Measurements from ENCODE around the gene SGTA.
"Not testable (repeated sequence)": the region's sequence is repeated elsewhere in the genome, so short reads cannot be mapped to it uniquely, and the experiment has no call there.

Gene SGTA

DNA sequence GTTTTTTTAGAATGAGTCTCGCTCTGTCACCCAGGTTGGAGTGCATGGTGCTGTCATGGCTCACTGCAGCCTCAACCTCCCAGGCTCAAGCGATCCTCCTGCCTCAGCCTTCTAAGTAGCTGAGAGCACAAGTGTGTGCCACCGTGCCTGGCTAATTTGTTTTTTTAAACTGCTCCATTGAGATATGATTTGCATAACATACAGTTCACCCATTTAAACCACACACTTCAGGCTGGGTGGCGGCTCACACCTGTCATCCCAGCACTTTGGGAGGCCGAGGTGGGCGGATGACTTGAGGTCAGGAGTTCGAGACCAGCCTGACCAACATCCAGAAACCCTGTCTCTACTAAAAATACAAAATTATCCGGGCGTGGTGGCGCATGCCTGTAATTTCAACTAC is 9.6 kb upstream of the SGTA start:
- DNase-seq = not testable (repeated sequence)

DNA sequence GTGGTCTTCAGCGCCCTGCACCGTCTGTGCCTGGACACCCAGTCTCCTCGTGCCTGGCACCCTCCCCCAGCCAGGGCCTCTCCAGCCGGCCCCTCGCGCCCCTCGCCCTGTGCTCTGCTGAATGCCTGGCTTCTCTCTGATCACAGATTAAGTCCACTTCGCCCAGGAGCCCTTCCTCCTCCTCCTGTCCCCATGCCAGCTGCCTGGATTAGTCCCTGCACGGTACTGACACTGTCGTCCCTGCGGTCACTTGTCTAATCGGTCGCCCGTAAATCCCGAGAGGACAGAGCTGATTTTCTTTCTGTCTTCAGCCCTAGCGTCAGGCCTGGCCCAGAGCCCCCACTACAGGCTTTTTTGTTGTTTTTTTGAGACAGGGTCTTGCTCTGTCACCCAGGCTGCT is 8.8 kb upstream of the SGTA start:
- no peak for DNase-seq

DNA sequence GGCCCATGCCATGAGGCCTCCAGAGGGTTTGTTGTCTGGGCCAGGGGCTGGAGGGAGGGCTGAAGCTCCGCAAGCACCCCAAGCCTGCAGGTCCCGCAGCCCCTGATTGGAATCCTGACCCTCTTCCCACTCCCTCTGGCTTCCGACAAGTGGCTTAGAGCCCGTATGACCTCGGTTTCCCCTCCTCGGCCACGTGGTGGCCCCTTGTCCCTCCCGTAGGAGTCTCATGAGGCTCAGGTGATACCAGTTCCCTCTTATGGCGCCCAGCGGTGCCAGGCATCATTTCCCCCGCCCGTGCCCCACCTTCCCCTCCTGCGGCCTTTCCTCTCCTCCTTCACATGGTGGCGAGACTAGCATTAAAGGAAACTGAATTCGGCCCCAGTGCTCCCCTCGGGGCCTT is 8.4 kb upstream of the SGTA start:
- DNase-seq = no peak

DNA sequence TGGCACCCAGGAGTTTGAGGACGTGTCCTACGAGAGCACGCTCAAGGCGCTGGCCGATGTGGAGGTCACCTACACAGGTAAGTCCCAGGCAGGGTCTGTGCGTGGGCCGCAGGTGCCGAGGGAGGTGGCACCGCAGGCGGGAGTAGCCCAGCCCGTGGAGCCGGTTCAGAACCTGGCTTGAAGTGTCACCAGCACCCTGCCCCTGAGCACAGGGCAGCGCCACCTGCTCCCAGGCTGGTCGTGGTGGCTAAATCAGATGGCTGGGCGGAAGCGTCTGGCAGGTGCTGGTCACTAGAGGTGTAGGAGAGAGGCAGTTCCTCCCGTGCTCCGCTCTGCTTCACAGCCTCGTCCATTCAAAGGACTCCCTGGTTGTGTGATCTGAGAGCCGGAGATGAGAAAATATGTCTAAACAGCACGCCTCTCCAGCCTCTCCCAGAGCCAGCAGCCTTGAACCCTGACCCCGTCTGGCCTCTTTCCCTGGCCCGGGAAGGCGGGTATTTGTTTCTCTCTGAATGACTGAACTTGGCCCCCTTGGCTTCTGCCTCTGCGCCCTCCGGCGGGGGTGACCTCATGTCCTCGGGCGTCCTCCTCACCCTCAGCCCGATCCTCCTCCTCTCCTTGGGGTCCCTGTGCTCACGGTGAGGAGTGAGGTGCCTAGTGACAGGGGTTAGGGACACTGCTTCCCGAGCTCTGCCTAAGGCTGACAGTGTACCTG is 7.6 kb upstream of the SGTA start:
- DNase-seq = no peak

DNA sequence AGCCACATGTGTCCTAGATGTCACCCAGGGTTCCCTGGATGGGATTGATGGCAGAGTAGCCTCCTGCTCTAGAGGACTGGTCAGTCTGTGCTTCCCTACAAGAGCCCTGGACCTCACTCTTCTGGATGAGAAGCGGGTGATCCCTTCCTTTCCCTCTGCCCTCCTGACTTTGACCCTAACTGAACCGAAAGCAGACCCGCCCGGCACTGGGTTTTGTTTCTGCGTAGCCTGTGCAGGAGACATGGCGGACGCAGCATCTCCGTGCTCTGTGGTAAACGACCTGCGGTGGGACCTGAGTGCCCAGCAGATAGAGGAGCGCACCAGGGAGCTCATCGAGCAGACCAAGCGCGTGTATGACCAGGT is 7.1 kb upstream of the SGTA start:
- DNase-seq = no peak

DNA sequence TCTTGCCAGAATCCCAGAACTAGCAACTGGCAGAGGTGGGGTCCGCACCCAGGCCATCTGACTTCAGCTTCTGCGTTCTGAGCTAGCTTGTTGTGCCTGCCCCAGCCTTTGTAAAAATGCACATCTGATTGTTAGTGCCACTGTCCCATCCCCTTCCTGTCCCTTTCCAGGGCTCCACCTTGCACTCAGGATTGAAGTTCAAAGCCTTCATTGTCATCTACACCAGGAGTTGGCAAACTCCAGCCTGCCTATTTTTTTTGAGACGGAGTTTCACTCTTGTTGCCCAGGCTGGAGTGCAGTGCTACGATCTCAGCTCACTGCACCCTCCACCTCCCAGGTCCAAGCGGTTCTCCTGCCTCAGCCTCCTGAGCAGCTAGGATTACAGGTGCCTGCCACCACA is 5.2 kb upstream of the SGTA start:
- no peak for DNase-seq

DNA sequence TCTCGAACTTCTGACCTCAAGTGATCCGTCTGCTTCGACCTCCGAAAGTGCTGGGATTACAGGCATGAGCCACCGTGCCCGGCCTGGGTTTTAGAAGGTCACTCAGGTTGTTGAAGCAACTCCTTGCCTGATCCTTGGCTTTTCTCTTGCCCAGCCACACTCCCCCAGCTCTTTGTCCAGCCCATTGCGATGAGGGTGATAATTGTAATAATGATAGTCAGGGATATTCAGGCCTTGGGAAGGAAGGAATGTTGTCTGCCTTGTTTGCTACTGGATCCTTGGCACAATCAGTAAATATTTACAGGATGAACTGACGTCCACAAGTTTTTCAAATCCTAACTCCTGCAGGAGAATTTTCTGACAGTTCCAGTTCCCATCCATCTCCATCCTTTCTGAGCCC is 4.0 kb upstream of the SGTA start:
- no peak for DNase-seq

DNA sequence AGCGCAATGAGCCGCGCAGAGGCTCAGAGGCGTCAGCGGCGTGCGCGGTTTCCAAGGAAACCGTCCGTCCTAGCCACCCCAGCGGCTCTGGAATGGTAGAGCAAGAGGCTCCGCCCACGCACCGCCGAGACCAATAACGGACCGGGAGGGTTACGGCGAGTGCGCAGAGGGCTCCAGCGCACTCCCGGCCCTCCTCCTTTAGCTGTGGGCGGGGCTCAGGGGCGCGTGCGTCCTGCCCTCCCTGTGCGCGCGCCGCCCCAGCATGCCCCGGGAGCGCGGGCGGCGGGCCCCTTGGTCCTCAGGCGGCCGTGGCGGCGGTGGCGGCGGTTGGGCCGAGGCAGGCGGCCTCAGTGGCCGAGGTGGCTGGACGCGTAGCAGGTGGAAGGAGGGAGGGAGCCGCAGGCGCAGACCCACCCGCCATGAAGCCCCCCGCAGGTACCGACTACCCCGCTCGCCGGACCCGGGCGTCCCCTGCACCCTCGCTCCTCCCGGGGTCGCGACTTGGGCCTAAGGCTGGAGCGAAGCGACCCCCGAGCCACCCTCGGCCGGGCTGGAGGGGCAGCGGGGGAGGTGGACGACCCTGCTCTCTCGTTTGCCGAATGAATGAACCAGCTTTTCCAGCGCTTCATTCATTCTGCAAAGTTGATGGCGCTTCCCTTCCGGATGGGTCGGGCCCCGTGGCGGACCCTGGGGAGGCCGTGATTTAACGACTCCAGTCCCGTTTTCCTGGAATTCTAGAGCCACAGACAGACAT is 2.3 kb upstream of the SGTA start, which contains the start of gene THOP1:
TSS of gene THOP1 (plus strand) at position 260 of the 754 bp plus-strand sequence. CDS start at position 420, 160 bp downstream.
- DNase-seq = peak; percentile 100

DNA sequence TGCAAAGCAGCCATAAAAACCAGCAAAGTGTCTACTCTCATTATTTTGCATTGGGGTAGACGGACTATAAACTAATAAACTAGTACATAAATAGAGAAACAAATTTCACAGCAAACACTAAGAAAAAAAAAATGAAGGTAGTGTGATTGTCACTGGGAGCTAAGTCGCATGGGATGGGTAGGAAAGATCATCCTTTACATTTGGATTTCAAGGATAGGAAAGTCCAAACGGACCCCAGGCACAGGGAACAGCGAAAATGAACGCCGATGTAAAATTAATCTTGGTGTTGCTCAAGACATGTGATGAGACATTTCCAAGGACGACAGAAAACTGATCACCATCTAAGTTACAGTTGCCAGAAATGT is 690 bp upstream of the SGTA start:
- no peak for DNase-seq

DNA sequence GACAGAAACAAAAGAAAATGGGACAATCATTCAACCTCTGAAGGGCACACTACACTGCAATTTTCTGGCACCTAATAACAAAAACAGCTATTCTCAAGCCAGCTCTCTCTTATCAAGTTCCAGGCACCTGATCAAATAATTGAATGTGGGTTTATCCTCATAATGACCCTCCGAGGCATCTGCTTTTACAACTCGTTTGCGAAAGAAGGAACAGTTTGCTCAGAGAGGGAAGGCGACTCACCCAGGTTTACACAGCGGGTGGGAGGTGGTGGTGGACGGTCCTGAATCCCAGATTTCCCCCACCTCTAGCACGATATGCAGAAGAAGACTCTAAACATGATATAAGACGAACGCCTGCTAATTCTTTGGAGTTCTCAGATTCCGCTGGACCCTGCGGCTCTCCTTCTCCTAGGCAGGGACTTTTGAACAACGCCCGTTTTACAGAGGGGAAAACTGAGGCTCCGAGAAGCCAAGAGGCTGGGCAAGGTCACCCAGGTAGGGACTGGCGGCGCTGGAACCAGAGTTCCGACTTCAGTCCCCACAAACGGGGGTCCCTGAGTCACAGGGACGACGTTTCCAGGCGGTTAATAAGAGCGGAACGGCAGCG is 641 bp downstream of the SGTA start:
- DNase-seq = peak; percentile 3 to 40 (median 26)

DNA sequence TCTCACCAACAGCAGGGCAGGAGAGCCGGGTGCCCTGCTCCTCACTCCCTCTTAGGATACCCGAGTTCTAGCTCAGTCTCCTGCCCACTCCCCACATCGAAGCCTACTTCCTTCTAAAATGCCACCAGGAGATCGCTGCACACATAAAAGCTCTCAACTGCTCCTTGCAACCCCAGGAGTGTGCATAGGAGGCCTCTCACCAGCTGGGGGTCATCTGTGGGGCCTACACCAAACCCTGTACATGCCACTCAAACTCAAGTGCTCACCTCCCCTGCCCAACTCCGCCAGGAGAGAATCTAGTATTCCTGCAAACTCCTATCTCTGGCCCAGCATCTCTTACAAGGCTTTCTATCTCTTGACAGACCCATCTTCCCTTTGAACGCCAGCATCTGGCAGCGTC is 2.8 kb downstream of the SGTA start:
- no peak for DNase-seq

DNA sequence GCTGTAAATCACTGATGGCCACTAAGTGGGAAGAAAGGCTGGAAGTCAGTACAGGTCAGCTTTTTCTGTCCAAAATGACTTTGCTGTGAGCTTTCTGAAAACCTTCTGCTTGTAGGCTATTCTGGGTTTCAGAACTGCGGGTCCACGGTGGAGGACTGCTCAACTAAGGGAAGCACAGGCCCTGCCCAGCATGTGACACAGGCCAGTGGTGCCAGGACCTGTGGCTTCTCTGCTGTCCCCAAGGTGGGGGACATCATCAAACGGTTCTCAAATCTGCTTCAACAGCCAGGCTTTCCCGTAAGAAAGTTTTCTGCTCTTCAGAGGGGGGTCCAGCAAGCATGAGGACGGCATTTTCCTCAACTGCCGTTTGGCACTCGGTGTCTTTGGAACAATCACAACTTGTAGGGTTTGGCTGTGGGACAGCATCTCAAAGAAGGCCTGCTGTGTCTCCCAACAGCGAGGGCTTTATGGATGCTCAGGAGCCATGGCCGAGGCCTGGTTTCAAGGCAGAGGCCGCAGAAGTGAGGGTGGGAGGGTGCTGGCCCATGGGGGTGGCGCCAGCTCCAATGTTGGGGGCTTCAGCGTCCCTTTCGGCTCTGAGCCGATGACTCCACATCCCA is 3.8 kb downstream of the SGTA start:
- peak in 3 of 4 experiments; percentile 8 to 12 (median 8) for DNase-seq

DNA sequence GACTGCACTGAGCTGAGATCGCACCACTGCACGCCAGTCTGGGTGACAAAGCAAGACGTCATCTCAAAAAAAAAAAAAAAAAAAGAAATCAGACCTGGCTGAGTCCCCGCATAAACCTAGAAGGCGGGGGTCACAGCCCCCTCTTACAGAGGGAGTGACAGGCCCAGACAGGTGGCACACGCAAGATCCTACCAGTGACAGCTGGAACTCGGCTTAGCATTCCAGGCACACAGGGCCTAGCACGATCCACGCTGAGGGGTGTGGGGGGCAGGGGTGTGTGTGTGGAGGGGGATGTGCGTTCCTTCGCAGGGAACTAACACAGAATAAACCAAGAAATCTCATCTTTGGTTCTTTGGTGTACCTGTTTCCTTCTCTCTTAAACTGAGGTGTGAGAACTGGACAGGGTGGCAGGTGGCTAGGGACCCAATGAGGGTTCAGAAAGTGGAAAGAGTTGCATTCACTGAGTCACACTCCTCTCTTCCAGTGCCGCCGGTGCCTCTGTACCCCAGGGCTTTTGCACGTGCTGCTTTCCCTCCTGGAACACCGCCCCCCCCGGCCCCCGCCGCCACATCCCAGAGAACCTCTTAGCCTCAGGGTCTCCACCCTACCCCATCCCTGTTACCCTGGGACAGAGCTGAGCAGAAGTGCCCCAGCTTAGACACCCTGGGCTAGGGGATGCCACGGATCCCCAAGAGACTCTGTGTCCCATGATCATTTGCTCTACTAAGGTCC is 5.0 kb downstream of the SGTA start:
- DNase-seq = no peak

DNA sequence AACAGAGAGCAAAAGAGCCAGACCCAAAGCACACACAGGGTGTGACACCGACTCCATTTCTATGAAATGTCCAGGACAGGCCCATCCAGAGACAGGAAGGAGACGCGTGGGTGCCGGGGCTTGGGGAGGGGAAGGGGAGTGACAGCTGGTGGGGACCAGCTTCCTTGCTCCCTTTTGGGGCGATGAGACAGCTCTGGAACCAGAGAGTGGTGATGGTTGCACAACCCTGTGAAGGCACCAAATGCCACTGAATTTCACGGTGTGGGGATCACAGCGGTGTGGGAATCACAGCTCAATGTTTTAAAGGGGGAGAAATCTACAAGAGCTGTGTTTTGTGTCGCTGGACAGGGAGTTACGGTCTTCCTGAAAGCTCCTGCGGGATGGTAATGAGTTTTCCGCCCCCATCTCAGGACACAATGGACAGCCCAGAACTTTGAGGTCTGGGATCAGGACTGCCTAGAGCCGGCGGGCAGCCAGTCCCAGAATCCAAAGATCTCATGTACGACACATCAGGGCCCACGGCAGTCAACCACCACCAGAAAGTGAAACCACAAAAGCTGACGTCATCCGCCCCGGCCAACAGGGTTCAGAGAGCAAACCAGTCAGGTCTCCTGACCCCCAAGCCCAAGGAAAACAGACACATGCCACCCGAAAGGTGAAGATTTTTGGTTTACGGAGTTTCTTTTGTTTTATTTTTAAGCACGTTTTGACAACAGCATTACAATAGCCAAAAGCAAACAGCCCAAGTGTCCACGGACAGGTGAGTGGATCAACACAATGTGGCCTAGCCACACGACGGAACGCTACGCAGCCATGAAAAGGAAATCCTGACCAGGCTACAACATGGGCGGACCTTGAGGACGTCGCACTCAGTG is 7.3 kb downstream of the SGTA start:
- DNase-seq = peak; percentile 83 to 90 (median 89)

DNA sequence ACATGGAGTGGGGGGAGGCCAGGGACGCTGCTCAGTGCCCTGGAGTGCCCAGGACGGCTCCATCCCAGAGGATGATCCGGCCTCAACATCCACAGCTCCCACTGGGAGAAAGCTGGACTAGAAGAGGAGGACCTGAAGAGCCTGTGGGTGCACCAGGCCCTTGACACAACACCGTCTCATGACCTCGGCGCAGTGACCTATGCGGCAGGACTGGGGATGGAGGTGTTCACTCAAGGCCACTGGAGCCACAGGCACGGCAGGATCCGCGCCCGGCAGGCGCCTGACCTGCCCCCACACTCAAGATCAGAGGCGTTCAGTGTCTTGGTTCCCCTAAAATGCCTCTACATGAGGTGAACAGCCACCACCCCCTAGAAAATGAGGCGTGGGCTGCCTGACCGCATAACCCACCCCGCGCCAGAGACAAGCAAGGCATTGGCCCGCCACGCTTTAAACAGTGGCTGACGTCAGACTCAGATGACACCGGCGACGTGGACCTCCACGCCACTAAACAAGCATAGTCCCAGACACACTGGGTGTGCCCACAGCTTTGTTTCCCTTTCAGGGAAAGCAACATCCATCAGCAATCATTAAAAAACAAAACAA is 8.0 kb downstream of the SGTA start:
- peak; percentile 74 to 90 (median 85) for DNase-seq

DNA sequence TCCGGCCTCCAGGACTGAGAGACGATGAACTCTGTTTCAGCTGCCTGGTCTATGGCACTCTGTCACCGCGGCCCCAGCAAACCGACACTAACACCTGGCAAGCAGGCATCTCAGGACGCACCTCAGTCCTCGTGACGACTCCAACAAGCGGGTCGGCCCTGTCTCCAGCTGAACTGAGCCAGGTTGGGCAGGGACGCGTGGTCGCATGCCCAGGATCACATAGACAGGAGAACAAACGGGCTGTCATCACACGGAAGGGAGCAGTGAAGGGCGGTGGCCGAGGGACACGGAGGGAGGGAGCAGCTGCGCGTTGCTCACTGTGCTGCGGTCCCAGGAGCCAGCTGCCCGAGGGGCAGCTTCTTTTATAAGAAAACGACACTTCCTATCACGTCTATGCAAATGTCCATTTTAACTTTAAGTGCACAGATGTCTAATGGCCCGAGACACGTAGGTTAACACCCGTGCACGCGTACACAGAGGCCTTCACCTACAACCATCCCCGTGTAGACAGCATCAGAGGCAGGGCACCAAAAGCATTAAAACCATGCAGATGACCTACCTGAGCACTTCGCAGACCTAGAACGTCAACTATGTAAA is 8.9 kb downstream of the SGTA start:
- DNase-seq = no peak

DNA sequence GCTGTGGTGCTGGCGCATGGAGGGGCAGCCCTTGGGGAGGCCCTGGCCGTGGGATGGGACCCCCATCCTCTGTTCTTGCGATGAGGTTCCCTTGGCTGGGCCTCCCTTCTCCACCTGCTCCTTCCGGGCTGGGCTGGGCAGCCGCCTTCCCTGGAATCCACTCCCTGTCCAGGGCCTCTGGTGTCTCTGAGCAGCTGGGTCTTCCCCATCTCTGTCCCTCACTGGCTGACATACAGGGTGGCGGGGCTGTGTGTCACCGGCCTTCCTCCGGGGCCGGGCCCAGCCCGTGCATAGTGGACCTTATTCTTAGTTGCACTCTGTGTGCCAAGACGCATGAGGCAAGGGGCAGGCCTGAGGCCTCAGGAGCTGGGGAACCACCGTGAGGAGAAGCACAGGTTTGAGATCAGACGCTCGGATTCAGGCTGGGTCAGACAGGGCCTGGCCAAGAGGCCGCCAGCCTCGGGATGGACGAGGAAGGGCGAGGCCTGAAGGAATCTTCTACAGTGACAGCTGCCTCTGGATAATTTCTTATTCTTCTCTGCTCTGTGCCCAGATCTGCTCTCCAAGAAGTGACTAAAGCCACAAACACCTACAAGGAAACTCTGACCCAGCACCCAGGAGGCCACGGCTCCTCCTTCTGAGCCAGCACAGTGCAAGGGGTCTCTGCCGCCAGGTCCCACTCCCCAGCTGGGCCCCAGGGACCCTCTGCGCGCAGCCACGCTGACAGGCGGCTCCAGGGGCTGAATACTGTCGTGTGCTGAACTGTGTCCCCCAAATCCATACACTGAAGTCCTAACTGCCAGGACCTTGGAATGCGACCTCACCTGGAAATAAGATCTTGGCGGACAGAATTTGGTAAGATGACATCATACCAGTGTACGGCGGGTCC is 11.0 kb downstream of the SGTA start:
- DNase-seq = no peak

DNA sequence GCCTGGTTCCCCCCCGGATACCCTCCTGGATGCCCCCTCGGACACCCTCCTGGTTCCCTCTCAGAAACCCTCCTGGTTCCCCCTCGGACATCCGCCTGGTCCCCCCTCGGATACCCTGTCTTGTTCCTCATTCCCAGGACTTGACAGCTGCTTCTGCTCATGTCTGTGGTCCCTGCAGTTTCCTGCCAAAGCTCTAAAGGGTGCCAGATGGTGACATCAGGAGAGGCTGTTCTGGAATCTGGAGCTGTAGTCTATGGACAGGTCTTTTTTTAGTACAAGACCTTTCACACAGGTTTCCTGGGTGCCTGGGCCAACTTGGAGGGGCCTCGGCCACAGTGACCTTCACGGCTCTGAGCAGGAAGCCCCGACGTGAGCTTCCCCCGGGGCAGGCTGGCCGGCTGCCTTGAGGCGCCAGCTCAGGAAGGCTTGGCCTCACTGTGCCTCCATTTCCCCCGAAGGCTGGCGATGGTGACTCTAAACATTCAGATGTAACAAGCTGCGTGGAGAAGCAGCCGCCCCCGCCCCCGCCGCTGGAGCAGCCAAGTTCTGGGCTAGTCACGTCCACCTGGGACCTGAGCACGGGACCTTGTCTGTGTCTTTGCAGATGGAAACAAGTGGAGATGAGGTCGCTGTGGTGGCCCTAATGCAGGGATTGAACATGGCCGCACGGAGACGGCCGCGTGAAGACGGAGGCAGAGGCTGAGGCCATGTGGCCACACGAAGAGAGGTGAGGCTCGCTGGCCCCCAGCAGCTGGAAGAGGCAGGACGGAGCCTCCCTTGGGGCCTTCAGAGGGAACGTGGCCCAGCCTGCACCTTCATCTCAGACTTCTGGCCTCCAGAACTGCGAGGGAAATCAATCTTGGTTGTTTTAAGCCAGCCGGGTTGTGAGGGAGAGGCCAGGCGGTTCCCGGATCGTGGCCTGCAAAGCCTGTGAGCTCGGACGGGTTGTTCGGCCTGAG is 12.7 kb downstream of the SGTA start:
- DNase-seq = peak; percentile 61 to 77 (median 76)

DNA sequence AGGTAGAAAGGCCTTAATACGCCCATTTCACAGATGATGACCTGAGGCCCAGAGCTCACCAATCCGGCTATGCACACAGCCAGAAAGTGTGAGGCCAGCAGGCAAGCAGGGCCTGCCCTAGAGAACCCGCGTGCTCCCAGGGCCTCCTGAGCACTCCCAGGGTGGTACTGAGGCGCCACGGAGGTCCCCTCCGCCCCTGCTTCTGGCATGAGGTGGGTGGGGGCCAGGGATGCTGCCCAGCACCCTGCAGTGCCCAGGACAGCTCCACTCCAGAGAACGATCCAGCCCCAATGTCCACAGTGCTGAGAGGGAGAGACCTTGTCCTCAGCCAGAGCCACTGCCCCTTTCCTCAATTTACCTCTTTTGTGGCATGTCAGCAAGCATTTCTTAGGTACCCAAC is 13.9 kb downstream of the SGTA start:
- no peak for DNase-seq
